ENCODE data around the gene IGF2.

IGF2 gene

DNA sequence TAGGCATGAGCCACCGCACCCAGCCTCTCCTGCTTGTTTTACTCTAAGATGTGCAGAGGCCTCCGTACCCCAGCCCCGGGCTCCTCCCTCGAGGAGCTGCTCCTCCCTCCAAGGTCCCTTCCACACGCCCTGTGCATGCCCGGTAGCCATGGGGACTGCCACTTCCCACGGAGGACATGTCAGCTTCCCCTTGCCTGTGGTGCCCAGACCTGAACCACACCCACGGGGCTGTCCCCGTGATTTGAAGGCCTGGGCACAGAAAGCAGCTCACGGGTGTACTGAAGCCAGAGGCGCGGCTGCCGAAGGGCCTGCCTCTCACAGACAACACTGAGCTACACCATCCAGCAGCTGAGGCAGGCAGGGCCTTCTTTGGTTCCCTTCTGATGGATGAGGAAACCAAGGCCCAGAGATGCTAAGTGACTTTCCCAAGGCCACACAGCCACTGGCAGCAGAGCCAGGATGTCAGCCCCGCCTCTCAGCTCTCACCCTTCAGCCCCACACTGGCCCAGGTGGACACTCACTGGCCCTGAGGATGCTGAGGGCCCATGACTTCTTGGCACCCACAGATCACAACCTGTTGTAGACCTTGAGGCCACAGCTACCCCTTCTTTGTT, 14.5 kb upstream of the IGF2 start:
- DNase-seq (ENCODE audit: low spot score), result no peak

DNA sequence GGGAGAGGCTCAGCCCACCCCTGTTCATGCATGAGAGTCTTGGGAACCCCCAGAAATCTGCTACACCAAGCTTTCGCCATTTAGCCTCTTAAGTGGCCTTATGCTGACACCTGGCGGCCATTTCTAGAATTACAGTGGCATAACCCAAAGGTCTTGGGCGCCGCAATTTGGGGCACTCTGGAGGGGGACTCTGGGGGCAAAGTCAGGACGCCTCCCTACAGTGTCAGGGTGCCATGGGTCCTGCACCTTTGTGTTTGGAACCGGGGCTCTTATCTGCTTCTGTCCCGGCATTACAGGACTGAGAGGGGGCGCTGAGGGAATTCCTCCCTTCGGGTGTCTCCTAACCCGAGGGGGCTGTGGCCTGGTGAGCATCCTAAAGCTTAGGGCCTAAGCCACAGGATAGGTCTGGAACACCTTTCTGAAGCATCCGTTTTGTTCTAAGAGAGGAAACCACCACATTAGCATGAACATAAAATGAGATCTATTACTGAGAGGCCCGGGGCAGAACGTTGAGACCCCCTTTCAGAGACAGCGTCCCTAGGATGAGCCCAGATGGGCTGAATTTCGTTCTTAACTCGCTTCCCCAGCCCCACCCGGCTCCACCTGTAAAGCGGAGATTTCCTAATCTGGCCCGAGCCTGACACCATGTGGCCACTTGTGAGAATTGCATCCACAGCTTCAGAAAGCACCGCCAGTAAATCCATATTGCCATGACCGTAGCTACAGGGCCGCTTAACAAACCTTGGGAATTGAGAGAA, 12.5 kb upstream of the IGF2 start:
- DNase-seq (ENCODE audit: low spot score), result peak; percentile 82

DNA sequence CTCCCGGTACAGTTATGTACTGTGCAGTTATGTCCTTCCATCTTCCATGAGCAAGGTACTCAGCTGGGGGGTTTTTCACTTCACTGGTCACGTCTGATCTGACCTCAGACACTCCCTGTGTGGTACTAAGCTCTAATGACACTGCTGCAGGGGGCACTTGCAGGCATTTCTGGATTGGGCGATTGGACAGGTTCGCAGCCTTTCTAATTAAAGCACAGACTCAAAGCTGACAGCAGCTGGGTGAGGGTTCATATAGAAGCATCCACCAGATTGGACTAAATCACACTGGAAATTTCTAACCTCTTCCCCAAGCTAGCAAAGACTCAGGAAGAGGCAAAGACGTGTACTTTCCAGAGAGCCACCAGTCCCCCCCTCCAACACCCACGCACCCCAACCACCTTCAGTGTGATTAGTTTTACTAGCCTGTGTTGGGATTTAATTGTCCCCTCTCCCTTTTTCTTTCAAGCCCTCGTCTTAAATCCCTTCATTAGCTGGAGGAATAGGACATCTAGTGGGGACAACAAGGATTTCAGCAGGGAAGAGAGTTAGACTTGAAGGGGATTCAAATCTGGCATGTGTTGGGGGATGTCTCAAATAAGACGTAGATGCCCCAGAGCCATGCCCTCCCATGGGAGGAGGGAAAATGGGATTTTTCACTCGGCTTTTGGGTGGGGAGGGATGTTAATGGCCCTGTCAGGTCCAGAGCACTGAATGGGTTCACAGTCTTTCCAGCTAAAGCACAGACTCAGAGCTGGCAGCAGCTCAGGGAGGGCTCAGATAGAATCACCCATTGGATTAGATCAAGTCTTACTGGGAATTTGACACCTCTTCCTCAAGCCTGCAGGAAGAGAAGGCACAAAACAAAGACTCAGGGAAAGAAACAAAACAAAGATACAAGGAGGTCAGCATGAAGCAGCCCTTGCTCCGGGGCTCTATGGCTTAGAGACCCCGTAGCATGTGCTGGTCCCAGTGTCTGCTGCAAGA, 11.0 kb upstream of the IGF2 start:
- no peak for DNase-seq (ENCODE audit: low spot score)

DNA sequence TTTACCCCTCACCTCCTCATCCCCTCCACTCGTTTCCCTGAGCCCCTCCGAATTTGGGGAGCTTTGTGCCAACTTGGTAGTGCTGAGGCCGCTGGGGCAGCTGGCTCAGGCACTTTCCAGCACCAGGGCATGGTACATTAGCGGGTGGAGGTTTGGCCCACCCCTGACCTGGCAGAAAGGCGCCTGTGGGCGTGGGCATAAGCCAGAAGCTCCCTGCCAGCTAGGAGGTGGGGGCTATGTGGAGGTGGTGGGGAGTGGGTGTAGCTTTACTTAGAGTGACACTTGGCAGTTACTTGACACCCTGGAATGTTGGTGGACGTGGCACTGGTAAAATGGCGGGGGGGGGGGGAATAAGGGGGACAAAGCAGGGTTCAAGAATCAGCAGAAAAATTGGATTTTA, 10.3 kb upstream of the IGF2 start:
- no peak for DNase-seq (ENCODE audit: low spot score)

DNA sequence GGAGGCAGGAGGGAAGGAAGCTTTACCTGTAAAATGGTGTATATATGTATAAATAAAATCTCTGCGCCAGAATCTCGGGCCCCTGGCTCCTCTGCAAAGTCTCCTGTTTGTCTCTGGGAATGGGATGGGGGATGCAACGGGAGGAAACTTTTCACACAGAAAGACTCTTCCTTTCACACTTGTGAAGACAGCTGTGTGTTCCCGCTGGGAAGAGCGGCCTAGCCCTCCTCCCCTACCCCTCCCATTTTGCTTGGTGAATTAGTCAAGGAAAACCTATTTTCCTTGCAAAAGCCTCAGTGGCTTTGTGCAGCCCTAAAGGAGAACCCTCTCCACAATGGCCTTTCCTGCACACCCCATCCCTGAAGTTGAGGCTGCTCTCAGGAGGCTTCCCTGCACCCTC, 9.4 kb upstream of the IGF2 start:
- DNase-seq (ENCODE audit: low spot score), result no peak

DNA sequence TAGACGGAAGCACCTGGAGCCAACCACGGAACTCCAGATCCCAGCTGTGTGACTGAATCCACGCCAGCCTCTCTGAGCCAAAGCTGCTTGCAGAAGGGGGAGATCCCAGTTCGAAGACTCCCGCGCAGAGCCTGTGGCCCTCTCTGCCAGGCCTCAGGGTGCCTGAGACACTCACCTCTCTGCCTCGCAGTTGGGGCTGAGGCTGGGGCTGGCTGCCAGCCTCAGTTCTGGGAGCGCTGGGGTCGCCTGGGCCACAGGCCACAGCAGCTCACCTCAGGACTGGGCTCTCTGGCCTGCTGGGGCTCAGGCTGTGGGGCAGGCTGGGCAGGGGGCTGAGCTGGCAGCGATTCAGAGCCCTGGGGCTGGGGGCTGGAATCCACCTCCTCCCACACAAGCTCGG, 8.2 kb upstream of the IGF2 start:
- DNase-seq (ENCODE audit: low spot score), result no peak

DNA sequence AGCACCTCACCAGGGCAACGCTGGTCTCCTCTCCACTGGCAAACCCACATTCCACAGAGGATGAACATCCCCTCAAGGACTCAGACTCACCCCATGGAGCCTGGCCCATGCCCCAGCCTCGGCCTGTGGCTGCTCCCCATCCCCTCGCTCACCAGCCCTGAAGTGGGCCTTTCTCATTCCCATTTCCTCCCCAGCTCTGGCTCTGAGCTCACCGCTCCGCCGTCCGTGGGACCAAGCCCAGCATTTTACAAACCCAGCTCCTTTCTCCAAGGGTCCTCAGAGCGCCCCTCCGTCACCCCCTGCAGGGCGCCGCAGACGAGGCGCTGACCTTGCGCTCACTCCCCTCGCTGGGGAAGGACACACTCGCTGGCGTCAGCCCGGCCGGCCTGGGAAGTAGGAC, 6.9 kb upstream of the IGF2 start:
- no peak for DNase-seq (ENCODE audit: low spot score)

DNA sequence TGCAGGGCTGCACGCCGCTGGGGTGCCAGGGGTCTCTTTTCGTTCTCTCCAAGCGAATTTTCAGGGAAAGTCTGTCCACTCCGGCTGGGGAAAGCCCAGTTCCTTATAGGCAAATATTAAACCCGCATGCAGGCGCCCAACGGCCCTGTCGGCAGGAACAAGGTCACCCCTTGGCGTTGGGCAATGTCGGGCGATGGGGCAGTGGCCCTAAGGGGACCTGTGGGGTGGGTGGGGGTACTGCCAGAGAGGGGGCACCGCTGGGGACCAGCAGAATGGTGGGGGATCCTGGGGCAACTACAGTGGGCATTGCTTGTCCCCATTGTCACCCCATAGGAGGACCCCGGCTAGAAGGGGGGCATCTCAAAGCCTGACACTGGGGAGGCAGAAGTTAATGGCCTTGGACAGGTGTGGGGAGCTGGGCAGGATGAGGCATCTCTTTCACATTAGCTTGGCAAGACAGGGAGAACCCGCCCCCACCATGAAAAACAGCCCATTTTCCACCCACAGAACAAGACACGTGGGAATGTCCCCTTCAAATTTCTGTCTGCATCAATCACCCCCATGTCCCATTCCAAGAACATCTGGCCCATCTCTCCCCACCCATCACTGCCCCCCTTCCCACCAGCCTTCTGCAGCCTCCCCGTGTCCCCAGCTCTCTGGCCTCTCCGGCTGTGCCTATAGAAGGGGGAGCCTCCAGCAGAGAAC, 5.5 kb upstream of the IGF2 start:
- no peak for DNase-seq (ENCODE audit: low spot score)

DNA sequence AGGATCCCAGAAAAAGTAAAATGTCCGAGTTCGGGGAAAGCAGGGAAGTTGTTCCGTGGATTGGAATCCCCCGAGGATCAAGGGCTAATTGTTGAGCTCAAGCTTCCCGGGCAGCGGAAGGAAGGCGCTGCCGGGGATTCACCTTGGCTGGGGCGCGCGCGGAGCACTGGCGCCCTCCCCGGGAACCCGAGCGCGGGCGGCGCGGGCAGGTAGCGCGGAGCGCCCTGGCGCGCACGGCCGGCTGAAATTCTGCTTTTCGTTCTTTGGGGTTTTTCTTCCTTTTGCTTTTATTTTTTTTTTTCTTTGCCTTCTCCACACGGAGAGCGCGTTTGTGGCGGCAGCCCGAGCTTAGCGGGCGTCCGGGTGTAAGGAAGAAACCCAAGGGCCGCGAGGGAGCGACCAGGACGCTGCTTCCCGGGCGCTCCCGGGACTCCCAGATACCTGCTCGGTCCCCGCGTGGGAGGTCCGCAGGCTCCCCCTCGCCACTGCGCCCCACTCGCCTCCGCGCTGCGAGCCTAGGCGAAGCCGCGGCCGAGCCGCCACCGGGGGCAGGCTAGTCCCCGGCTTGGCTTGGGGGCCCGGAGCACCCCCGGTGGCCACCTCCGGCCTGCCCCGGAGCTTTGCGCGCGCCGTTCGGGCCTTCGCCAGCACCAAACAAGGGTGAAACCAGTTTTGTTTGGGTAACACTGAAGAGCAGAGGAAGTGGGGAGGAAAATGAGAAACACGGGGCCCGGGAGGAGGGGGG, 4.8 kb upstream of the IGF2 start:
- no peak for DNase-seq (ENCODE audit: low spot score)

DNA sequence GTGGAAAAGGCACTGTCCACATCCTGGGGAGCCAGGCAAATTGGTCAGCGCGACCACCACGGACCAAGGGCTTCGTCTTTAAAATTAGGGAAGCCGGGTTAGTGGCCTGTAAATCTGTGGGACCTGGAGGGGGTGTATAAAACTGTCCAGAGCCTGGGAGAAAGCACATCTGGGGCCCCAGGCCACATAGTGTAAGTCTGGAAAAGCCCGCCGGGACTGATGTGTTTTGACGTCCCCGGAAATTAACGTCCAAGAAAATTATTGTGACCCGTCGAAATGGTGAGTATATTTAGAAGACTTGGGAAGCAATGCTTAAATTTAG, 4.2 kb upstream of the IGF2 start:
- DNase-seq (ENCODE audit: low spot score), result no peak

DNA sequence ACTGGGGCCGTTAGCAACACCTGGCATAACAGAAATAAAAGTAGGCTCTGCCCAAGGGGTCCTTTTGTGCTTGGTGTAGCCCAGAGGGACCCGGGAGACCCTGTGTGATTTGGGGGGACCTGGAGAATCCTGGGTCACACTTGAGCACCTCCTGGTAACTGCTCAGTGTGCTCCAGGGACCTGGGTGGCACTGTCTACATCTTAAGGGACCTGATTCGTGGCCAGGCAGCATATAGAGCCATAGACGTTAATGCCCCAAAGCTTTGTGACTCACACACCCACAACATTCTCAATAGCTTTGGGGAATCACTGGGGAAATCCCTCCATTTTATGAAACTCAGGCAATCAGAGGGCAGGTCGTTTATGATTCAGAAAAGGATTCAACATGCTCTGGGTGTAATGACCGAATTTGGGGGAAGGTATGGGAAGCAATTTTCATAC, 3.6 kb upstream of the IGF2 start:
- no peak for DNase-seq (ENCODE audit: low spot score)

DNA sequence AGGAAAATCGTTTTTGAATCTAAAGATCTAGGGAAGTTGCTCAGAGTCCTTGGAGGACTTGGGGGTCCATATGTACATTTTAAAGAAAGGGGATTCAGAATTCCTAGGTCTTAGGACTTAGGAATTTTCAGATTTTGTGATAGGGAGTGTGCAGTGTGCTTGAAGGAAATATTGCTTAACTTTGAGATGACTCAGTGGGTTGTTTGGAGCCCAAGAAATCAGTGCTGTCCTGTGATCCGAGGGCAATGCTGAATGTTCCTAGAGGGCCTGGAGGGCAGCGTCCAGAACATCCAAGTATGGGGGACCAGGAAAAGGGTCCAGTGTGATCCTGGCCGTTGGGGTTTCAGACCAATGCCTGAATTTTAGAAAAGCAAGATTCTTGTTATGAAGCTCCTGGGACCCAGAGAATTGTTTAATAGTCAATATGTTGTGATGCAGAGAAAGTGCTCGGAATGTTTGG, 3.1 kb upstream of the IGF2 start:
- DNase-seq (ENCODE audit: low spot score), result no peak

DNA sequence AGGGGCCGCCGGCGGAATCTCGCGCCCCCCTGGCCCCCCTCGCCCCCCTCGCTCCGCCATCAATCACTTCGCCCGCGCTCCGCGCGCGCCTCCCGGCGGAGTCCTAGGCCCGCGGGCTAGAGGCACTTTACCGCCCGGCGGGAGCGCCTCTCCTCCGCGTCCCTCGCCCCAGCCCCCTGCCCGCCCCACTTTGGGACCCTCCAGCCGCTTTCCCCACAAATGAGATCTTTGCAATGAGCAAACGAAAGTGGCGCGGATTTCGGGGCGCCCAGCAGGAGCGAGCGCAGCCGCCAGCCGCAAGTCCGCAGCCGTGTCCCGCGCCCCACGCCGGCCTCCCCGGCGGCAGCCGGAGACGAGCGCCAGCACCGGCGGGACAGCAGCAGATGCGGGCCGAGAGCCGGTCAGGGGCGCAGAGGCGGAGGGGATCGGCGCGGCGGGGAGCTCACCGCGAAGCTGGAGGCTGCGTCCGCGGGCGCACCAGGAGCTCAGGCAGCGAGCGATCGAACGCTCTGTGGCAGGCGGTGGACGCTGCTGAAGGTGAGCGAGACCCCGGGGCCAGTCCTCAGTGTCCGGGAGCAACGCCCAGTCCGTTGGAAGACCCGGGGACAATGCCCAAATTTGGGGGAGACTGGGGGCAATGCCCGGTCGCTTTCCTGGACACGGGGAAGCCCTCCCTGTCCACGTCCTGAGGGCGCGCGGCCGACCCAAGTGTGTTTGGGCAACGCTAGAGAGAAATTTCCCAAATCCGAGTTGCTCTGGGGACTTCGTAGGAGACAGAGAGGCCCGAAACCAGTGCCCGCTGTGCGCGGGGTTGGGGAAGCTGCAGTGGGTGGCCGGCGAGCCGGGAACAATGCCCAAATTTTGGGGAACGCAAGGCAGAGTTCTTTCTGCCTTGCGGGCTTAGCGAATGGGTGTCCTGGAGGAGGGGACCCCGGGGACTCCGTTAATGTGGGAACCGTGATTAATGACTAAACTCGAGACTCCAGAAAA, 1.5 kb upstream of the IGF2 start:
- no peak for DNase-seq (ENCODE audit: low spot score)

DNA sequence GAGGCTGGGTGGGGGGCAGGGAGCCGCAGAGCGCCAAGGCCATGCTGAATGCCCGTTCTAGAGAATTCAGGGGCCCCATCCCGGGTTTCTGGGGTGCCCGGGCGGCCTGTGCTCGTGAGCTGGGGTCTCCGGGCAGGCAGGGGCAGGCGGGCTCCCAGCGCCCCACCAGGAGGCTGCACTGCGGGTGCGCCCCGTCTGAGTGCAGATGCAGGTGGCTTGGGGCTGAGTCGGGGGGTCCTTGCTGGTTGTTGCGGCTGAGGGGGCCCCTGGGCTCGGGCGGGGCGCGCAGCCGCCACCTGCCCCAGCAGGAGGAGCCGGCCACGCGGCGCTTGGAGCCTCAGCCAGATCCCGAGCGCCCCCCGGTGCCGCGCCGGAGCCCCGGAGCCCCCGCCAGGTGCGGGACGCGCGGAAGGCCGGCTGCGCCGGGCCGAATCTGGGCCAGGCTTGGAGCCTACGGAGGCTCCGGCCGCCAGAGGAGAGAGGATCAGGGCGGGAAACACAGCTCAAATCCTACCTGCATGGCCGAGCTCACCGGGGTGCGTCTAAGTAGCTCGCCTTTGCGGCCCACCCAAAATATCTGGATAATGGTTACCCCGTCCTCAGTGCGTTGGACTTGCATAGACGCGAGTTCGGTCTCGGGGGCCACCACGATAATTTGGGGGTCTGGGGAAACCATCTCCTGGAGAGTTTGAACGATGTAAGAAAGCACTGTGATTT, 590 bp upstream of the IGF2 start:
- DNase-seq (ENCODE audit: low spot score), result no peak

DNA sequence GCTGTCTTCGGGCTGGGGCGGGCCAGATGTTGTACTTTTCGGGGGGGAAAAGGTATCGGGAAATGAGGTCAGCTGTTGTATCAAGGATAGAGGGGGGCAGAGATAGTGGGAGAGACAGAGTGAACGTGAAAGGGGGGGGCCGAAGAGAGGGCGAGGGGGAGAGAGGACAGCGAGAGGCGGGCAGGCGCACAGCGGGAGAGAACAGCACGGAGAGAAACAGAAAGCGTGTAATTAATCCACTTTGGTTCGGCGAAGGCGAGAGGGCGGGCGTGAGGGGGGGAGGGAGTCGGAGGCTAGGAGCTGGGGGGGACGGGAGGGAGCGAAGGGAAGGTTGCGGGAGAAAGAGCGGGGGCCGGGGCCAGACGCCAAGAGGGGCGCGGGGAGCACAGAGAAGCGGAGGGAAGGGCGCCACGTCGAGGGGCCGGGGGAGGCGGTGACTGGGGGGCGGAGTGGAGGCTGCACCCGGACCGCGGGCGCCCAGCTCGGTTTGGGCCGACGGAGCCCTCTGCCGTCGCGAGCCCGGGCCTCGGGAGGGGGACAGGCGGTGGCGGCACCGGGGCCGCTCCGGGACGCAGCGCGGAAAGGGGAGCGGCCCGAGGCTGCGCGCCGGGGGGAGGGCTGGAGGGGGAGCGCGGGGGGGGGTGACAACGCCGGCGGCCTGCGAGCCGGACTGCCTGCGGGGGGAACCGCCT, 612 bp downstream of the IGF2 start:
- DNase-seq (ENCODE audit: low spot score), result no peak

DNA sequence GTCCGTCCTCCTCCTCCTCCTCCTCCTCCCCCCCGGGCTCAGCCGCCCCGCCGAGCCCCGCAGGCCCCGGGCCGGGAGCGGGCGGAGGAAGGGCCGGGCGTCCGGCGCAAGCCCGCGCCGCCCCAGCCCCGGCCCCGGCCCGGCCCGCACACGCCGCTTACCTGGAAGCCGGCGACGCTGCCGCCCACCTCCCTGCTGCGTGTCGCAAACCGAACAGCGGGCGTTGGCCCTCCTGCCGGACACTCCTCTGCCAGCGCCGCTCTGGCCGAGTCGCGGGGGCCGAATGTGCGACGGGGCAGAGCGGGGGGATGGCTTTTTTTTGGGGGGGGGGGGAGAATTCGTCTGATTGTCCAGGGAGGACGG, 1.1 kb downstream of the IGF2 start:
- DNase-seq (ENCODE audit: low spot score), result no peak

DNA sequence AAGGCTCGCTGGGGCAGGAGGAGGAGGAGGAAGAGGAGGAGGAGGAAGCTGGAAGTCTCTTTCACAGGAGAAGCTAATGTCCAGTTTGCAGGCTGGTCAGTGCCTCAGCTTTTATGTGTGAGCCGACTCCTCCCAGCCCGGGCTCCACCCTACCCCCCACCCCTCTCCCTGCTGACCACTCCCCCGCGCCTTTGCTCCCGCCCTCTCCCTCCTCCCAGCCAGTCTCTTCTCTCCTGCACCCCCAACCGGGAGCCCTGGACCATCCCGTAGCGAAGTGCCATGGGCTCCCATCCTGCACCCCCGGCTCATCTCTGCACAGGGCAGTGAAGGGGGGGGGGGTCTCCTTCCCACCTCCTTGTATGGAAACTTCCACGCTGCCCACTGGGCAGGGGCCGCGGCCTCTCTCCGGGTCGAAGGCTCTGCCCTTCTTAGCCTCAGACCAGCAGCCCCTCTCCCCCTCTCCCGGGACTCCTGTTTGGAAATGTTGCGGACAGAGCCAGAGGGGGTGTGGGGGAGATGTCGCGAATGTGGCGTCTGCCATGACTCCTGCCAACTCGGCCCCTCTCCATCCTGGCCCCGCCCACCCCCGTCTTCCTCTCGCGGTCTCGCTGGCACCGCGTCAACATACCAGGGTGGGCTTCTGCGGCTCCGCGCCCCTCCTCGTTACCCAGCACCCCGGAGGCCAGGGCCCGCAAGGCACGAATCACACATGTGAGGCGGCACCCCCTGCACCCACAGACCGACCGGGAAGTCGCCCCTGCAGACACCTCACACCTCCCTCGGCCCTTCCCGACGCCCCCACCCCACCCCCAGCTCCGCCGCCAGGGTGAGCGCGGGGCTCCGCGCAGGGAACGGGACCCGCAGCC, 1.8 kb downstream of the IGF2 start:
- DNase-seq (ENCODE audit: low spot score), result no peak

DNA sequence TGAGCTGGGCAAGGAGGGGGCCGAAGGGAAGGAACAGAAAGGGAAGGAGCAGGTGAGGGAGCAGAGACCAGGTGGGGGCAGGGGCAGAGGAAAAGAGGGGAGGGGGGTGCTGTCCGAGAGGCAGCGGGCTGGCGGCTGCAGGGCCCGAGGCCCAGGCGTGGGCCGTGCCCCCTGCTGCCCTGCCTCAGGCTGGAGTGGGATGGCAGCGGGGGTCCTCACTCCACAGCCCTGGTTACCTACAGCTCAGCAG, 2.3 kb downstream of the IGF2 start:
- DNase-seq (ENCODE audit: low spot score), result no peak
